G401 (cell line): ENCODE results near the gene DNASE1L3. TPM values are rescaled to one million over a fixed set of nuclear protein-coding genes. Genes with fewer than 3 reads are reported as not detected.
A peak's percentile ranks its signal among the peaks of the same experiment; 100 is the strongest.
"Not testable (repeated sequence)": the region's sequence is repeated elsewhere in the genome, so short reads cannot be mapped to it uniquely, and the experiment has no call there.

ENCODE experiments used
- DNase-seq: peaks from one replicate; pipeline ENCODE4 v3.0.0-alpha.2; 2015; ENCODE audit warnings: low spot score
- in situ Hi-C: cut with HindIII; loops from 2 replicates; pipeline ENCODE4 v1.10.0; 2016; ENCODE audit warnings: low sequenced_read_pairs, mixed read lengths
- total RNA-seq: library from RNA; depleted of rRNA; stranded (reverse); fragments of >200 nt; shearing (Covaris generic); gene quantifications from 2 replicates; pipeline ENCODE4 v1.2.3, GENCODE V29; 2014

Gene DNASE1L3
- total RNA-seq, 1 experiment from 2014 or later: not detected

GRCh38 chr3:58237238-58237940 lies 26.6 kb upstream of the DNASE1L3 start, which contains the start of gene ABHD6:
Gene ABHD6 (plus strand): TSS chr3:58237792. CDS start chr3:58256587, 18,795 bp downstream.
- in situ Hi-C loops: no loop called here
- peak; percentile 81 for DNase-seq

GRCh38 chr3:58236527-58237237 lies 25.9 kb upstream of the DNASE1L3 start:
- in situ Hi-C loops: no loop called here
- DNase-seq: peak; percentile 59

GRCh38 chr3:58235970-58236369 lies 25.2 kb upstream of the DNASE1L3 start:
- in situ Hi-C loops: no loop called here
- no peak for DNase-seq

- no peak for DNase-seq
- in situ Hi-C loops: no loop called here
Measured at GRCh38 chr3:58234516-58234931, 23.8 kb upstream of the DNASE1L3 start.

GRCh38 chr3:58231666-58232065 lies 20.9 kb upstream of the DNASE1L3 start:
- in situ Hi-C loops: no loop called here
- no peak for DNase-seq

GRCh38 chr3:58230876-58231552 lies 20.2 kb upstream of the DNASE1L3 start:
- in situ Hi-C loops: no loop called here
- no peak for DNase-seq

GRCh38 chr3:58227933-58228332 lies 17.2 kb upstream of the DNASE1L3 start:
- in situ Hi-C loops, DNase-seq: not testable (repeated sequence)

- in situ Hi-C loops: no loop called here
- no peak for DNase-seq
Measured at GRCh38 chr3:58223855-58224254, 13.1 kb upstream of the DNASE1L3 start.

- DNase-seq: no peak
- in situ Hi-C loops: no loop called here
Measured at GRCh38 chr3:58222161-58222724, 11.5 kb upstream of the DNASE1L3 start.

GRCh38 chr3:58218904-58219303 lies 8.1 kb upstream of the DNASE1L3 start:
- DNase-seq: no peak
- in situ Hi-C loops: no loop called here

GRCh38 chr3:58217209-58217811 lies 6.5 kb upstream of the DNASE1L3 start:
- in situ Hi-C loops: no loop called here
- DNase-seq: peak; percentile 76

GRCh38 chr3:58216496-58217195 lies 5.9 kb upstream of the DNASE1L3 start:
- no peak for DNase-seq
- in situ Hi-C loops: no loop called here

- in situ Hi-C loops: no loop called here
- DNase-seq: no peak
Measured at GRCh38 chr3:58215317-58216025, 4.7 kb upstream of the DNASE1L3 start.

- in situ Hi-C loops: no loop called here
- DNase-seq: no peak
Measured at GRCh38 chr3:58214484-58215316, 3.9 kb upstream of the DNASE1L3 start.

- no peak for DNase-seq
Measured at GRCh38 chr3:58209933-58210332, 839 bp downstream of the DNASE1L3 start.

GRCh38 chr3:58207954-58208353 lies 2.8 kb downstream of the DNASE1L3 start:
- in situ Hi-C loops: no loop called here
- DNase-seq: no peak

More at GRCh38 chr3:58209933-58210332, 839 bp downstream of the DNASE1L3 start:
- in situ Hi-C loops: no loop called here

GRCh38 chr3:58206406-58207011 lies 4.3 kb downstream of the DNASE1L3 start:
- in situ Hi-C loops: no loop called here
- no peak for DNase-seq
